SU-DHL-6 (cell line): Measurements from ENCODE around the gene UBAC2.

ENCODE experiments used
- H2AFZ ChIP-seq: fragments of 200-600 bp; sonication (generic); 2 replicates; pipeline ENCODE4 v1.6.1; 2014; ENCODE audit warnings: low read depth, mild to moderate bottlenecking, moderate library complexity, mixed read lengths, antibody characterized with exemption, low read length; ENCODE audit not compliant: severe bottlenecking
- H3F3A ChIP-seq: fragments of 200-600 bp; shearing (Covaris generic); 2 replicates; pipeline ENCODE4 v1.6.0; 2016; ENCODE audit warnings: antibody characterized with exemption, mild to moderate bottlenecking; ENCODE audit not compliant: insufficient read depth
- H3K27ac ChIP-seq: fragments of 200-600 bp; sonication (generic); 2 replicates; pipeline ENCODE4 v1.5.1; 2016; ENCODE audit warnings: low read depth, mild to moderate bottlenecking, low read length, moderate library complexity, mixed read lengths
- H3K27me3 ChIP-seq: fragments of 200-600 bp; sonication (generic), shearing (Covaris generic); 2 replicates; pipeline ENCODE4 v1.6.0; 2014; ENCODE audit warnings: mild to moderate bottlenecking, low read length
- H3K36me3 ChIP-seq: fragments of 200-600 bp; sonication (generic); 2 replicates; pipeline ENCODE4 v1.6.1; 2014; ENCODE audit warnings: mild to moderate bottlenecking, low read length, mixed read lengths
- H3K4me2 ChIP-seq: fragments of 300-600, 200-600 bp; shearing (Covaris generic), sonication (generic); 2 replicates; pipeline ENCODE4 v1.6.0; 2014; ENCODE audit warnings: low read length, low read depth, mild to moderate bottlenecking; ENCODE audit not compliant: poor library complexity, severe bottlenecking
- H3K4me3 ChIP-seq: fragments of 200-600 bp; sonication (generic); 2 replicates; pipeline ENCODE4 v1.5.1; 2014; ENCODE audit warnings: antibody characterized with exemption, low read length, mild to moderate bottlenecking, mixed read lengths; ENCODE audit not compliant: insufficient read depth, poor library complexity, severe bottlenecking
- H3K79me2 ChIP-seq: fragments of 200-600 bp; sonication (generic); 2 replicates; pipeline ENCODE4 v1.6.1; 2014; ENCODE audit warnings: mild to moderate bottlenecking, low read length, moderate library complexity; ENCODE audit not compliant: insufficient read depth
- H3K9ac ChIP-seq: fragments of 200-600 bp; sonication (generic); 2 replicates; pipeline ENCODE4 v1.7.0; 2014; ENCODE audit warnings: mild to moderate bottlenecking, low read length
- H3K9me2 ChIP-seq: fragments of 200-600 bp; sonication (generic); replicated peaks from 2 replicates; pipeline ENCODE4 v1.6.1; 2014; ENCODE audit warnings: low read length; ENCODE audit not compliant: insufficient read depth
- H3K9me3 ChIP-seq: fragments of 200-600 bp; sonication (generic); 2 replicates; pipeline ENCODE4 v1.6.1; 2014; ENCODE audit warnings: low read length, mixed read lengths; ENCODE audit not compliant: insufficient read depth
- H4K20me1 ChIP-seq: fragments of 200-600 bp; sonication (generic); 2 replicates; pipeline ENCODE4 v1.6.1; 2014; ENCODE audit warnings: low read depth, mild to moderate bottlenecking, antibody characterized with exemption, low read length, moderate library complexity, mixed read lengths
- EZH2phosphoT487 ChIP-seq: fragments of 200-600 bp; sonication (generic), shearing (Covaris generic); conservative IDR thresholded peaks from 2 replicates; pipeline ENCODE4 v1.6.1; 2018; ENCODE audit warnings: mild to moderate bottlenecking, antibody characterized with exemption, low read length, moderate library complexity, mixed read lengths
- TF ChIP-seq, protein P1 (sequence below): fragments of 200-600 bp; sonication (generic); IDR thresholded peaks from one replicate; pipeline ENCODE4 v1.5.1; 2017; ENCODE audit warnings: antibody characterized with exemption, mild to moderate bottlenecking, low read length, moderate library complexity; ENCODE audit not compliant: insufficient read depth, poor library complexity, severe bottlenecking

The UBAC2 gene

DNA sequence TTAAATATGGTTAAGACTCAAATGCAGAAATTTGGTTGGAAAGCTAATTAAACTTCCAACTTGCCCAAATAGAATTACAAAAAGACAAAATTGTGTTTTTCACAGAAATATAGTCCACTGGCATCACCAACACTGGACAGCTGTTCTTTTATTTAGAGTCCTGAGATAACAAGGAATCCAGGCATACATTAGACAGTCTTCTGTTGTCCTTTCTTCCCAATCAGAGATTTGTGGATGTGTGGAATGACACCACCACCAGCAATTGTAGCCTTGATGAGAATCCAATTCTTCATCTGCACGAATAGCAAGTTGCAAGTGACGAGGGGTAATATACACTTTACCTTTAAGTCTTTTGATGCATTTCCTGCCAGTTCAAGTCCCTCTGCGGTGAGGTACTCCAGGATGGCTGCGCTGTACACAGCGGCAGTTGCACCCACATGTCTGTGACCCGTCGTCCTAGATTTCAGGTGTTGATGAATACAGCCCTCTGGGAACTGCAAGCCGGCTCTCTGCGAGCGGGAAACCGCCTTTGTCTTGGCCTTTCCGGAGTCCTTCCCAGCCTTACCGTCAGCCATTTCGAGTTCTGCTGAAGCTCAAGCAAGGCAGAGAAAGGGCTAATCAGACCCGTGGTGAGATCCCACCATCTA, 14.7 kb downstream of the UBAC2 start:
- H3K4me3 ChIP-seq, result no peak overlapping the region
- H3K4me2 ChIP-seq, result no peak overlapping the region
- H3K9me2 ChIP-seq, result no peaks in the 10 kb centered on the region
- H3F3A ChIP-seq, result peaks cover 3% of the 10 kb centered on the region; the same call in 1 of the 2 replicates
- no peak overlapping the region for H3K27ac ChIP-seq
- H4K20me1 ChIP-seq, result peaks cover 28% of the 10 kb centered on the region
- no peaks in the 10 kb centered on the region for H3K27me3 ChIP-seq
- peaks cover 74% of the 10 kb centered on the region for H3K79me2 ChIP-seq
- no peaks in the 10 kb centered on the region for H3K36me3 ChIP-seq
- no peak overlapping the region for H2AFZ ChIP-seq
- H3K9me3 ChIP-seq, result no peaks in the 10 kb centered on the region
- TF ChIP-seq, protein P1, sequence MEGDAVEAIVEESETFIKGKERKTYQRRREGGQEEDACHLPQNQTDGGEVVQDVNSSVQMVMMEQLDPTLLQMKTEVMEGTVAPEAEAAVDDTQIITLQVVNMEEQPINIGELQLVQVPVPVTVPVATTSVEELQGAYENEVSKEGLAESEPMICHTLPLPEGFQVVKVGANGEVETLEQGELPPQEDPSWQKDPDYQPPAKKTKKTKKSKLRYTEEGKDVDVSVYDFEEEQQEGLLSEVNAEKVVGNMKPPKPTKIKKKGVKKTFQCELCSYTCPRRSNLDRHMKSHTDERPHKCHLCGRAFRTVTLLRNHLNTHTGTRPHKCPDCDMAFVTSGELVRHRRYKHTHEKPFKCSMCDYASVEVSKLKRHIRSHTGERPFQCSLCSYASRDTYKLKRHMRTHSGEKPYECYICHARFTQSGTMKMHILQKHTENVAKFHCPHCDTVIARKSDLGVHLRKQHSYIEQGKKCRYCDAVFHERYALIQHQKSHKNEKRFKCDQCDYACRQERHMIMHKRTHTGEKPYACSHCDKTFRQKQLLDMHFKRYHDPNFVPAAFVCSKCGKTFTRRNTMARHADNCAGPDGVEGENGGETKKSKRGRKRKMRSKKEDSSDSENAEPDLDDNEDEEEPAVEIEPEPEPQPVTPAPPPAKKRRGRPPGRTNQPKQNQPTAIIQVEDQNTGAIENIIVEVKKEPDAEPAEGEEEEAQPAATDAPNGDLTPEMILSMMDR, result no peak
- TF ChIP-seq EZH2phosphoT487, result no peak
- H3K9ac ChIP-seq, result no peak overlapping the region

DNA sequence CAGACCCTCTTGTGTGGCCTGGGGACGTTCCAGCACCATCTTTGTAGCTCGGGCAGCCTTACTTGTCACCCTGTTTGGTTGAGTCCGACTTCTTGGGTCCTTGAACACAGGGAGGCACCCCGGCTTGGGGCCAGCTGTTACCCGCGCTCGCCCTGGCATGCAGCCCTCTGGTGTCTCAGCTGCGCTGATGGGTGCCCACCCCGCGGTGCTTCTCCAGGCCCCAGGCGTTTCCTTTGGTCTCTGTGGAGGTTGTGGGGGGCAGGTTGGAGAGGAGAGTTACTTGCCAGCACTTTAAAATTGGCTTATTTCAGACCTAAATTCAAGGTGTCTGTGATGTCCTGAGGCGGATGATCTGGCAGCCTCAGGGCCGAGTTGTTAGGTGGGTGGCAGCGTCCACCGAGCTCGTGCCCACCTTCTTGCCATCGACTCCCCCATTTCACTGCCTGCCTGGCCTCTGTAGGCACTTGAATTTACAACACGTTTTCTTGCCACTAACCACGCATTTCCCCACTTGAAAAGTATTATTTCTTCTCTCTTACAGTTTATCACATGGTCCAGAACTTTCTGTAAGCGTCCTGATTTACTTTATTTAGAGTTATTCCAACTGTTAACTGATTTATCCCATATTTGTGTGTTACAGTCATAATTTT, 16.9 kb downstream of the UBAC2 start:
- Histone ChIP-seq H3K36me3 (peaks cover 10% of the 10 kb centered on the region; the same call in 1 of the 2 replicates), H3K9me2 (no peaks in the 10 kb centered on the region), H2AFZ (no peak overlapping the region), H3F3A (peaks cover 4% of the 10 kb centered on the region; the same call in 1 of the 2 replicates), H3K79me2 (peaks cover 76% of the 10 kb centered on the region), H3K9ac (no peak overlapping the region), H4K20me1 (peaks cover 26% of the 10 kb centered on the region), H3K4me2 (no peak overlapping the region), H3K27me3 (no peaks in the 10 kb centered on the region), H3K4me3 (no peak overlapping the region), H3K9me3 (no peaks in the 10 kb centered on the region), H3K27ac (no peak overlapping the region)
- no peak for TF ChIP-seq EZH2phosphoT487
- TF ChIP-seq, protein P1, result no peak

DNA sequence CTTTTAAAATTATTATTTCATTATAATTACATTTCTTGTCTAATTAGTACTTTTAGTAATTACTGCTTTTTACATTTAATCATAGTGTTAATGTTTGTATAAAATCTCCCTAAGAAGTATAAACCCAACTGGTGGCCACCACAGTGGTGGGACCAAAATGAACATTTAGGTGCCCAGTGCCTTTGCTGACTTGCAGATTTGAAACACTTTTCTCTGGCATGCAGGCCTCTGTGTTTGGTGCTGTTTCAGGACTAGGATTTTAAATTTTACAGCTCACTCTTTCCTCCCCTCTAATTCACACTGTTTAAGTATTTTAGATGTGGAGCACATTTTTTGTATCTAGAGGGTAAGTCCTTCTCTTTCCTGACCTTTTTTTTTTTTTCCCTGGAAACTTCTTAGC, 17.5 kb downstream of the UBAC2 start:
- Histone ChIP-seq H2AFZ (no peak overlapping the region), H3K27me3 (no peaks in the 10 kb centered on the region), H3F3A (peaks cover 4% of the 10 kb centered on the region; the same call in 1 of the 2 replicates), H3K9me2 (no peaks in the 10 kb centered on the region), H3K4me3 (no peak overlapping the region), H3K27ac (no peak overlapping the region), H3K4me2 (no peak overlapping the region), H4K20me1 (peaks cover 21% of the 10 kb centered on the region), H3K9ac (no peak overlapping the region), H3K79me2 (peaks cover 76% of the 10 kb centered on the region), H3K36me3 (peaks cover 14% of the 10 kb centered on the region; the same call in 1 of the 2 replicates), H3K9me3 (no peaks in the 10 kb centered on the region)
- TF ChIP-seq, protein P1, result no peak
- no peak for TF ChIP-seq EZH2phosphoT487
